Activated naive CD8-positive, alpha-beta T cell treated with anti-CD3 and anti-CD28 coated beads, Interleukin-2, amount 10 ng/mL, durations not matched to agents 7 days and 5 days (primary cell): ENCODE results near the gene MS4A2. TPM values are rescaled to one million over a fixed set of nuclear protein-coding genes. Genes with fewer than 3 reads are reported as not detected.

Source experiments
- ATAC-seq: fragments of 150-1000 bp; cut with Tn5 transposase; one replicate; pipeline ENCODE4 v1.10.0; 2021; ENCODE audit warnings: low read depth, moderate library complexity
- POLR2A ChIA-PET: fragments of 350-600 bp; sonication (Branson Sonifier 250); formaldehyde crosslinking; loops from one replicate; lab custom pipeline; 2021; ENCODE audit warnings: antibody characterized with exemption; lab: Charles Lee
- DNase-seq: peaks from one replicate; pipeline ENCODE4 v3.0.0; 2021
- H3K27ac Mint-ChIP-seq: one replicate; pipeline ENCODE4 v1.8.0; 2022; ENCODE audit warnings: mild to moderate bottlenecking, mixed read lengths
- H3K27me3 Mint-ChIP-seq: one replicate; pipeline ENCODE4 v1.8.0; 2022; ENCODE audit warnings: mild to moderate bottlenecking, moderate library complexity, mixed read lengths
- H3K36me3 Mint-ChIP-seq: one replicate; pipeline ENCODE4 v1.8.0; 2021; ENCODE audit warnings: mild to moderate bottlenecking, mixed read lengths
- H3K4me1 Mint-ChIP-seq: one replicate; pipeline ENCODE4 v1.8.0; 2021; ENCODE audit warnings: mixed read lengths
- H3K4me3 Mint-ChIP-seq: one replicate; pipeline ENCODE4 v1.8.0; 2022; ENCODE audit warnings: mild to moderate bottlenecking, moderate library complexity, mixed read lengths
- H3K9me3 Mint-ChIP-seq: one replicate; pipeline ENCODE4 v1.8.0; 2021; ENCODE audit warnings: mixed read lengths
- total RNA-seq, 2 experiments: library from RNA; stranded (reverse); gene quantifications; one replicate each; pipeline ENCODE4 v1.2.3, GENCODE V29; 2021

MS4A2 gene
- total RNA-seq, 2 experiments from 2014 or later, result not detected

DNA sequence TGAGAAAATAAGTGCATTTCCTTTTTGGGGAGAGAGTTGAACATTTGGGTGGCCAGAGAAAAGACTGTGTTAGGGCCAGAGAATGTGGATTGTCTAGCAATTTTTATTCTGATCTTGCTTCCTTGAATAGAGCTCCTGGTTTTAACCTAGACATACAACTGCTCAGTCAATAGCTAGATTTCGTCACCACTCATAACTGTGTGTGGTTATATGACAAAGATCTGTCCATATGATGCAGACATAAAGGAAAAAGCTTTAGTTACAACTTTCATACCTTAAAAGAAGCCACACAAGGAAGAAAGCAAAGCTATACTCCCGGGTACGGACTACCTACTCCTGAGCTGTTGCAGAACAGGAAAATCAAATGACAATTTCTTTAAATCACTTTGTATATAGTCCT is 57.2 kb downstream of the MS4A2 start:
- Mint-ChIP-seq H3K4me3 (no peak overlapping the region), H3K27me3 (peaks cover 4% of the 10 kb centered on the region), H3K9me3 (no peaks in the 10 kb centered on the region), H3K36me3 (no peaks in the 10 kb centered on the region), H3K4me1 (no peaks in the 10 kb centered on the region), H3K27ac (no peak overlapping the region)
- POLR2A ChIA-PET, result no interaction called here
- no peak for DNase-seq
- ATAC-seq, result no peak

Other genes starting within 250 kb of the MS4A2 start
- not detected for gene CBLIF, start 243.2 kb upstream of the MS4A2 start, total RNA-seq
- gene TCN1, start 222.2 kb upstream of the MS4A2 start, total RNA-seq, result not detected
- gene OOSP3, start 209.9 kb upstream of the MS4A2 start, total RNA-seq, result not detected
- gene OOSP1, start 150.2 kb upstream of the MS4A2 start, total RNA-seq, result not detected
- gene OOSP4A, start 124.6 kb upstream of the MS4A2 start, total RNA-seq, result not detected
- not detected for gene OOSP4B, start 71.5 kb upstream of the MS4A2 start, total RNA-seq
- not detected for gene OOSP2, start 48.3 kb upstream of the MS4A2 start, total RNA-seq
- gene MS4A3, start 32.0 kb upstream of the MS4A2 start, total RNA-seq, result not detected
- gene MS4A6A, start 94.4 kb downstream of the MS4A2 start, total RNA-seq, result 1 to 10 TPM in 1 of 2 experiments, under 1 TPM in 1; 0.55 to 1.2 TPM
- not detected for gene MS4A4E, start 154.5 kb downstream of the MS4A2 start, total RNA-seq
- gene MS4A4A, start 192.0 kb downstream of the MS4A2 start, total RNA-seq, result under 1 TPM in 1 of 2 experiments, not detected in 1; 0.45 TPM
- gene MS4A6E, start 238.6 kb downstream of the MS4A2 start, total RNA-seq, result not detected